Fibroblast of the aortic adventitia (primary cell): ENCODE measurements around the gene THRAP3. TPM values are rescaled to one million over a fixed set of nuclear protein-coding genes. Genes with fewer than 3 reads are reported as not detected.

Experiments used
- DNase-seq: peaks from one replicate; pipeline ENCODE4 v3.0.0-alpha.2; 2010; ENCODE audit warnings: low read depth
- H3K4me3 ChIP-seq: 2 replicates; pipeline ENCODE4 v1.5.1; 2011; ENCODE audit warnings: low read depth, mild to moderate bottlenecking, control low read depth, low read length, moderate library complexity
- total RNA-seq: library from RNA; depleted of rRNA; stranded (reverse); fragments of >200 nt; gene quantifications from 2 replicates; pipeline ENCODE4 v1.2.3, GENCODE V29; 2012; ENCODE audit warnings: low replicate concordance
- TF ChIP-seq, protein P1 (sequence below): IDR thresholded peaks from 2 replicates; pipeline ENCODE4 v1.5.1; 2011; ENCODE audit warnings: mild to moderate bottlenecking, low read length, control low read depth, inconsistent platforms; ENCODE audit not compliant: insufficient read depth

The THRAP3 gene
- total RNA-seq, 1 donor = 130 TPM

DNA sequence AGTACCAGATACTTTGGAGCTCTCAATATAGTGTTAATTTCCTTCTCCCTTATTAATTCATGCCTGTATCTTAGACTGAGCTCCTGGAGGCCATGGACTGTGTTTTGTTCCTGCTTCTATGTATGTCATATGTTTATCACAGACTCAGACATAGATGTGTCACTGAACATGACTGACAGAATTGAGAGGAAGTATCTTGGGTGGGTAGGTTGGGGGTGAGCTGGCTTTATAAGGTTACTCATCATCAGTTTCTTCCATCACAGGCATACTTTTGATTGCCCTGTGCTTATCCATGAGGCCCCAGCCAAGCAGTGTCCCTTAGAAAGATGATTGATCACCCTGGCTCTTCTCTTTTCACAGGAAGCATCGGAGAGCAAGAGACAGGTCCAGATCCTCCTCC, 76.3 kb downstream of the THRAP3 start:
- TF ChIP-seq, protein P1, sequence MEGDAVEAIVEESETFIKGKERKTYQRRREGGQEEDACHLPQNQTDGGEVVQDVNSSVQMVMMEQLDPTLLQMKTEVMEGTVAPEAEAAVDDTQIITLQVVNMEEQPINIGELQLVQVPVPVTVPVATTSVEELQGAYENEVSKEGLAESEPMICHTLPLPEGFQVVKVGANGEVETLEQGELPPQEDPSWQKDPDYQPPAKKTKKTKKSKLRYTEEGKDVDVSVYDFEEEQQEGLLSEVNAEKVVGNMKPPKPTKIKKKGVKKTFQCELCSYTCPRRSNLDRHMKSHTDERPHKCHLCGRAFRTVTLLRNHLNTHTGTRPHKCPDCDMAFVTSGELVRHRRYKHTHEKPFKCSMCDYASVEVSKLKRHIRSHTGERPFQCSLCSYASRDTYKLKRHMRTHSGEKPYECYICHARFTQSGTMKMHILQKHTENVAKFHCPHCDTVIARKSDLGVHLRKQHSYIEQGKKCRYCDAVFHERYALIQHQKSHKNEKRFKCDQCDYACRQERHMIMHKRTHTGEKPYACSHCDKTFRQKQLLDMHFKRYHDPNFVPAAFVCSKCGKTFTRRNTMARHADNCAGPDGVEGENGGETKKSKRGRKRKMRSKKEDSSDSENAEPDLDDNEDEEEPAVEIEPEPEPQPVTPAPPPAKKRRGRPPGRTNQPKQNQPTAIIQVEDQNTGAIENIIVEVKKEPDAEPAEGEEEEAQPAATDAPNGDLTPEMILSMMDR = no peak
- no peak for DNase-seq

DNA sequence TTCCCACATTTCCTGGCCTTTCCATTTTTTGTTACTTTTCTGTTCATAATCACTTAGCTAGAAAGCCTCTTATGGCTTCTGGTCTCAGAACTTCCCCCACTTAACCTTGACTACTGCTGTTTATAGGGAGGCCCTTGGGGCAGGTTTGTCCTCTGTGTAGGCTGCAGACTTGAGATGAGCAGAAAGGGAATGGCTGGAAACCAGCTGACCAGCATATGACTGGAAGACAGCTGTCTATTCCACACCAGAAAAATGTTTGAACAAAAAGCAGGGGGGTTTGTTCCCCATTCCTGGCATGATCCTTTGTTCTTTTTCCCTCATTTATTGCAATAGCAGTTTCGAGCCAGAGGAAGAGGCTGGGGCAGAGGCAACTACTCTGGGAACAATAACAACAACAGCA, 77.0 kb downstream of the THRAP3 start:
- DNase-seq = no peak
- H3K4me3 ChIP-seq = no peak overlapping the region
- TF ChIP-seq, protein P1 = no peak

More for the DNA sequence above, 76.3 kb downstream of the THRAP3 start:
- no peak overlapping the region for H3K4me3 ChIP-seq

DNA sequence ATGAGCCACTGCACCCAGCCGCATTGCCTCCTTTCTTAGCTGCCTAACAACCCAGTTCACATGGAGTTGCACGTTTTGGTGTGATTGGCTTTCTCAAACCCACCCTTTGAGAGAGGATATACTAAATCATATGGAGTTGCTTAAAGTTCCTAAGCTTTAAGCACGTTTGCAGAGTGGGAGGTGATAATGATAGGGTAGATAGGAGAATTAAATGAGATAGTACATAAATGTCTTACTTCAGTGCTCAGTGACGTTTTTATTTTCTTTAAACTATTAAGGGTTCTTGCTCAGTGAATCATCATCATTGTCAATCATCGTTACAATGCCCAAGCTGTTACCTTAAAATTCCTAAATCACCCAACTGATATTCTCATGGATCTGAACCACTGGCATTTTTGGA, 79.0 kb downstream of the THRAP3 start:
- TF ChIP-seq, protein P1 = no peak
- H3K4me3 ChIP-seq = no peak overlapping the region
- DNase-seq = no peak

DNA sequence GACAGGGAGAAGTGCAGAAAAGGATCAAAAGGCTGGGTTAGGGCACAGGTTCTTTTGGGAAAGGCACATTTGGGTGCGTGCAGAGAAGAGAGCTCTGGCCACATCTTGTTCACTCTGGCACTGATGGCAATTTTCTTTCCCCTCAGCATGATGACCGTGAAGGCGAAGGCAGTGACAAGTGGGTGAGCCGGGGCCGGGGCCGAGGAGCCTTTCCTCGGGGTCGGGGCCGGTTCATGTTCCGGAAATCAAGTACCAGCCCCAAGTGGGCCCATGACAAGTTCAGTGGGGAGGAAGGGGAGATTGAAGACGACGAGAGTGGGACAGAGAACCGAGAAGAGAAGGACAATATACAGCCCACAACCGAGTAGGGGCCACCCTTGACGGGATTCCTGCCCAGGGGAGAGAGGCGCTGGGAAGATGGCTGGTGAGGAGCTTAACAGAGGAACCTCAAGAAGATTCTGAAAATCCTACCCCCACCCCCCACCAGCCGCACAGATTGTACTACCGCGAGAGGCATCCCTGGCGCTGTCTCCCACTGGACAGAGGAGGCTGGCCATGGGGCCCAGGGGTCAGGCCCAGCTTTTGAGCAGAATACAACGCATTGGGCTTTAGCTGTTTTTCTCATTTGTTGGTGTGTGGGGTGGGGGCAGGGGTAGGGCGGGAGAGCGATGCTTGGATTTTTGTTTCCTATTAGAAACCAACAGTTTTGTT, 79.6 kb downstream of the THRAP3 start:
- TF ChIP-seq, protein P1 = no peak
- no peak for DNase-seq
- H3K4me3 ChIP-seq = no peak overlapping the region

DNA sequence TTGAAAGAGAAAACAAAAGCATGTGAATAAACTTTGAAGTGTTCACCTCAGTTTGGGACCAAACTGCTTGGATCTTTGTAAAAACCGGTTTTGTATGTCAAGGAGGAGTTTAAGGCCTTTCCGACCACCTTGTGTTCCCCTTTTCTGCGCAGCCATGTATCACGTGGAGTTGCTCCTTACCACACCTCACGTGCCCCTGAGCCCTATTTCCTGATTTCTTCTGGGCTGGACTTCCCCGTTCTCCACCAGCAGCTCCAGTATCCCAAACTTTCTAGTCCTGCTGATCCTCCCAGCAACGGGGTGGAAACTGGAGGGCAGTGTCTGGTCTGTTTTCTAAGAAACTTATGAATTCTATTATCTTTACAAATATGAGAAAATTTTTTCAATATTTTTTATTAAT, 80.3 kb downstream of the THRAP3 start:
- DNase-seq = no peak
- H3K4me3 ChIP-seq = no peak overlapping the region
- TF ChIP-seq, protein P1 = no peak

DNA sequence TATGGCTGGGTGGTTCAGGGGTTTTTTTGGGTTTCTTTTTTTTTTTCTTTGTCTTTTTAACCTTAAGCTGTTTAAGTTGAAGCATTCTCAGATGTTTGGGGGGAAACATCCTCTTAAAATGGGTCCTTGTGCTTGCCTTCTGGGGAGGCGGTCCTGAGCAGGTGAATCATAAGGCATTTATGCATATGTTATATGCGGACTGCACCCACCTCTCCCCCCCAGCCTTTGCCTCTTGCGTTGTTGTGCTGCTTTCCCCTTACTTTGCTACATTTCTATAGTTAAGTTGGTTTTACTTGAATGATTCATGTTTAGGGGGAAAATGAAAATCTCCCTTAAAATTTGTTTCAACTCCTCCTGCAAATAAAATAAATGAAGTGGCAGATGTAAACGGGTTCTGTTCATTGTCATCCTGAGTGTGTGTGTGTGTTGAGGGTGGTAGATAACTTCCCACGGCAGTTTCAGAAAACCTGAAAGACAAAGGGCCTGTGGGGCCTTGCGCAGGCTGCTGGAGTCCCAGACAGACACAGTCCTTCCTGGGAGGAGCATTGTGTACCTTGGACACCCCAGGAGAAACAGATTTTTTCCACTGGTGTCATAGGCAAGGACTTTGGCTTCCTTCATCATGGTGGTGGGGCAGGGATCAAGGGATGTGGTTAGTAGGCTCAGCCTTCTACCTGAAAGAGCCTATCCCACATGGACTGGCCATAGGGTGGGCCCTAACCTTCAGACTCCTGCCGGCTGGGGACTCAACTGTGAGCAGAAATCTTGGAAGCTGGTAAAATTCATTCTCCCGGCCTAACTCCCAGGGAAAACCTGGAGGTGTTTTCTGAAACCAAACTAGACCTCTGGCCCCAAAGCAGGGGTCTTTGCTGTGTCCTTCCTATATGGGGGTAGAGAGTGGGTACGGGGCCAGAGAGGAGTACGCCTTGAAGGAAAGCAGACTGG, 81.0 kb downstream of the THRAP3 start:
- TF ChIP-seq, protein P1 = no peak
- no peak overlapping the region for H3K4me3 ChIP-seq
- no peak for DNase-seq
